ENCODE results near the gene CLCN4.

GRCh38 chrX:10175319-10175871, 18.6 kb downstream of the CLCN4 start:
- no peak for TF ChIP-seq CTCF (IDR thresholded peaks at IDR 0.05)
- no peak for TF ChIP-seq EP300 (IDR thresholded peaks at IDR 0.05; ENCODE audit: low read depth)
- TF ChIP-seq POLR2A (IDR thresholded peaks at IDR 0.05) = no peak
- no peak for TF ChIP-seq POLR2AphosphoS5 (IDR thresholded peaks at IDR 0.05)
